HEK293 (cell line): ENCODE data around the gene UBE2G2.

ENCODE experiments used
- CTCF ChIA-PET: fragments of 350-600 bp; formaldehyde crosslinking; extraction: SDS; loops from one replicate; lab custom pipeline; 2021; ENCODE audit warnings: antibody characterized with exemption; lab: Yijun Ruan, JAX
- POLR2A ChIA-PET: fragments of 300-600 bp; formaldehyde crosslinking; extraction: SDS; loops from one replicate; lab custom pipeline; 2020; ENCODE audit warnings: antibody characterized with exemption, inconsistent platforms; lab: Yijun Ruan, JAX
- H3K27ac ChIP-seq: fragments of 200-500 bp; sonication (Bioruptor generic); 2 replicates; pipeline ENCODE4 v1.5.1; 2014; ENCODE audit warnings: low read depth, low read length, control low read depth, inconsistent platforms; ENCODE audit errors: extremely low read depth
- H3K36me3 ChIP-seq, 2 experiments: fragments of 200-500 bp in 1 of 2; sonication (Bioruptor generic) in 1 of 2; 1 replicate in 1 of 2; 2 replicates in 1 of 2; pipeline ENCODE4 v1.5.1; 2014 to 2017; ENCODE audit warnings: inconsistent platforms in 2 of 2, low read length in 2 of 2; ENCODE audit not compliant: control insufficient read depth in 2 of 2, insufficient read depth in 1 of 2
- H3K4me1 ChIP-seq: fragments of 200-500 bp; sonication (Bioruptor generic); 2 replicates; pipeline ENCODE4 v1.5.1; 2014; ENCODE audit warnings: mild to moderate bottlenecking, low read length, inconsistent platforms; ENCODE audit not compliant: control insufficient read depth, insufficient read depth
- H3K4me3 ChIP-seq: 2 replicates; pipeline ENCODE4 v1.5.1; 2011; ENCODE audit warnings: low read depth, mild to moderate bottlenecking, control low read depth, low read length, moderate library complexity
- H3K9me3 ChIP-seq: fragments of 200-500 bp; sonication (Bioruptor generic); 2 replicates; pipeline ENCODE4 v1.5.1; 2014; ENCODE audit warnings: low read depth, low read length, inconsistent platforms; ENCODE audit not compliant: control insufficient read depth, insufficient read depth
- BCL11B ChIP-seq: fragments of 450-650 bp; formaldehyde crosslinking; IDR thresholded peaks from 2 replicates; pipeline ENCODE4 v1.5.1; 2016; ENCODE audit warnings: low read depth, missing biosample characterization, missing genetic modification characterization
- GLIS1 ChIP-seq: fragments of 450-650 bp; formaldehyde crosslinking; IDR thresholded peaks from 2 replicates; pipeline ENCODE4 v1.5.1; 2016; ENCODE audit warnings: missing biosample characterization, missing genetic modification characterization
- ZBTB17 ChIP-seq: fragments of 450-650 bp; formaldehyde crosslinking; IDR thresholded peaks from 2 replicates; pipeline ENCODE4 v1.5.1; 2016; ENCODE audit warnings: missing biosample characterization, missing genetic modification characterization
- ZEB2 ChIP-seq: fragments of 450-650 bp; formaldehyde crosslinking; IDR thresholded peaks from 2 replicates; pipeline ENCODE4 v1.5.1; 2016; ENCODE audit warnings: missing biosample characterization, missing genetic modification characterization
- ZNF24 ChIP-seq: fragments of 450-650 bp; formaldehyde crosslinking; IDR thresholded peaks from 2 replicates; pipeline ENCODE4 v1.5.1; 2016; ENCODE audit warnings: missing biosample characterization, missing genetic modification characterization
- ZNF529 ChIP-seq: fragments of 450-650 bp; formaldehyde crosslinking; IDR thresholded peaks from 2 replicates; pipeline ENCODE4 v1.5.1; 2017; ENCODE audit warnings: missing genetic modification characterization, missing biosample characterization; ENCODE audit not compliant: insufficient replicate concordance
- ZNF623 ChIP-seq: fragments of 450-650 bp; formaldehyde crosslinking; IDR thresholded peaks from 2 replicates; pipeline ENCODE4 v1.5.1; 2016; ENCODE audit warnings: missing biosample characterization, missing genetic modification characterization
- ZNF658 ChIP-seq: fragments of 450-650 bp; formaldehyde crosslinking; IDR thresholded peaks from 2 replicates; pipeline ENCODE4; 2016; ENCODE audit warnings: missing biosample characterization, missing genetic modification characterization
- ZNF76 ChIP-seq: fragments of 450-650 bp; formaldehyde crosslinking; IDR thresholded peaks from 2 replicates; pipeline ENCODE4; 2016; ENCODE audit warnings: low read depth, missing biosample characterization, missing genetic modification characterization, borderline replicate concordance
- TF ChIP-seq, protein P1 (sequence below): fragments of 450-650 bp; formaldehyde crosslinking; conservative IDR thresholded peaks from 2 replicates; pipeline ENCODE4 v1.5.1; 2016; ENCODE audit warnings: low read depth, missing biosample characterization, missing genetic modification characterization
- TF ChIP-seq, protein P2 (sequence below): fragments of 450-650 bp; formaldehyde crosslinking; IDR thresholded peaks from 2 replicates; pipeline ENCODE4 v1.5.1; 2016; ENCODE audit warnings: missing biosample characterization, missing genetic modification characterization
- TF ChIP-seq, protein P3 (sequence below): IDR thresholded peaks from 2 replicates; pipeline ENCODE4 v1.6.1; 2011; ENCODE audit warnings: mild to moderate bottlenecking, low read depth, low read length, borderline replicate concordance

UBE2G2 gene

DNA sequence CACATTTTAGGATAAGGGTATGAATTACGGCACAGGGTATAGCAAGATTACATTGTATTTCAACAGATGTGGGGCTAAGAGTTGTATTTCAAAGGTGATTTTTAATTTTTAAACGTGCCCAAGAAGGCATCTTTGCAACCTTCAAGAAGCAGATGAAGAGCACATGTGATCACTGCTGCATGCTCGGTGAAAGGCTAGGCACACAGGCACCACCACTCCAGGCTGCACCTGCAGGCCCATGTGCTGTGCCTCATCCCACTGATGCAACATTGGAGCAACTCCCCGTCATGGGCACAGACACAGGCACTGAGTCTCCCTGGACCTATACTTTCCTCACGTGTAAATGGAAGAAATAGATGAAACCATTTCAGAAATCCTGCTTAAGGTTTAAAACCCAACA, 23.5 kb downstream of the UBE2G2 start:
- TF ChIP-seq GLIS1 (tag by site-specific recombination) (no peak), ZBTB17 (tag by site-specific recombination) (peak; percentile 55), ZNF76 (no peak)
- POLR2A ChIA-PET = no interaction called here
- Histone ChIP-seq H3K4me3 (no peak overlapping the region), H3K4me1 (no peaks in the 10 kb centered on the region), H3K27ac (no peak overlapping the region), H3K36me3 (peaks cover 24 to 60% of the 10 kb centered on the region in 2 experiments), H3K9me3 (no peaks in the 10 kb centered on the region)
- CTCF ChIA-PET = interaction anchor here (1.6 kb wide), 1 partner anchor 15 kb away, joined by 6 read pairs; no protein-coding TSS in a partner anchor

DNA sequence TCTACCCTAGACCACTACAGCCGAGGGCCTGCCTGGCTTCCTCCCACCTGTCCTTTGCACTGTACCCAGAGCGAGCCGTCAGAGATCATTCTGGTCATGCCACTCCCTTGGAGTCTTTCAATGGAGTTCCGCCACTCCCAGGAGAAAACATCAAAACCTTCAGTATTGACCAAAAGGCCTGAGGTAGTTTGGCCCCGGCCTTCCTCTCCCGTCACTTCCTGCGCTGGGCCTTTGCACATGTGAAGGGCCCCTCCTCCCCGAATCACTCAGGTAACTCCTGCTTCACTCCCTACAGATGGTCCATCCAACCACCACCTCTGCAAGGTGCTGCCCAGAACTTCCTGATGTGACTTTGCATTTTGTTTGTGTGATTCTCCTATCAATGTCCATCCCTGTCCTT, 26.6 kb downstream of the UBE2G2 start:
- peaks cover 19 to 78% of the 10 kb centered on the region in 2 experiments for H3K36me3 ChIP-seq
- H3K9me3 ChIP-seq = no peaks in the 10 kb centered on the region
- ChIA-PET POLR2A (no interaction called here), CTCF (interaction anchor here (1.7 to 2.1 kb wide), 2 partner anchors 14 to 18 kb away, joined by 5 to 12 read pairs; no protein-coding TSS in a partner anchor)
- H3K4me3 ChIP-seq = no peak overlapping the region
- no peak overlapping the region for H3K27ac ChIP-seq
- TF ChIP-seq, protein P1, sequence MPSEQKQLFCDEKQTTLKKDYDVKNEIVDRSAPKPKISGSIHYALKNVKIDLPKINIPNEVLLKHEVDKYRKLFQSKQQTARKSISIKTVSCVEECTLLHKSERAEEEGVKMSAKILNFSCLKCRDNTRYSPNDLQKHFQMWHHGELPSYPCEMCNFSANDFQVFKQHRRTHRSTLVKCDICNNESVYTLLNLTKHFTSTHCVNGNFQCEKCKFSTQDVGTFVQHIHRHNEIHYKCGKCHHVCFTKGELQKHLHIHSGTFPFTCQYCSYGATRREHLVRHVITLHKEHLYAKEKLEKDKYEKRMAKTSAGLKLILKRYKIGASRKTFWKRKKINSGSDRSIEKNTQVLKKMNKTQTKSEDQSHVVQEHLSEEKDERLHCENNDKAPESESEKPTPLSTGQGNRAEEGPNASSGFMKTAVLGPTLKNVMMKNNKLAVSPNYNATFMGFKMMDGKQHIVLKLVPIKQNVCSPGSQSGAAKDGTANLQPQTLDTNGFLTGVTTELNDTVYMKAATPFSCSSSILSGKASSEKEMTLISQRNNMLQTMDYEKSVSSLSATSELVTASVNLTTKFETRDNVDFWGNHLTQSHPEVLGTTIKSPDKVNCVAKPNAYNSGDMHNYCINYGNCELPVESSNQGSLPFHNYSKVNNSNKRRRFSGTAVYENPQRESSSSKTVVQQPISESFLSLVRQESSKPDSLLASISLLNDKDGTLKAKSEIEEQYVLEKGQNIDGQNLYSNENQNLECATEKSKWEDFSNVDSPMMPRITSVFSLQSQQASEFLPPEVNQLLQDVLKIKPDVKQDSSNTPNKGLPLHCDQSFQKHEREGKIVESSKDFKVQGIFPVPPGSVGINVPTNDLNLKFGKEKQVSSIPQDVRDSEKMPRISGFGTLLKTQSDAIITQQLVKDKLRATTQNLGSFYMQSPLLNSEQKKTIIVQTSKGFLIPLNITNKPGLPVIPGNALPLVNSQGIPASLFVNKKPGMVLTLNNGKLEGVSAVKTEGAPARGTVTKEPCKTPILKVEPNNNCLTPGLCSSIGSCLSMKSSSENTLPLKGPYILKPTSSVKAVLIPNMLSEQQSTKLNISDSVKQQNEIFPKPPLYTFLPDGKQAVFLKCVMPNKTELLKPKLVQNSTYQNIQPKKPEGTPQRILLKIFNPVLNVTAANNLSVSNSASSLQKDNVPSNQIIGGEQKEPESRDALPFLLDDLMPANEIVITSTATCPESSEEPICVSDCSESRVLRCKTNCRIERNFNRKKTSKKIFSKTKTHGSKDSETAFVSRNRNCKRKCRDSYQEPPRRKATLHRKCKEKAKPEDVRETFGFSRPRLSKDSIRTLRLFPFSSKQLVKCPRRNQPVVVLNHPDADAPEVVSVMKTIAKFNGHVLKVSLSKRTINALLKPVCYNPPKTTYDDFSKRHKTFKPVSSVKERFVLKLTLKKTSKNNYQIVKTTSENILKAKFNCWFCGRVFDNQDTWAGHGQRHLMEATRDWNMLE = no peak
- TF ChIP-seq, protein P2, sequence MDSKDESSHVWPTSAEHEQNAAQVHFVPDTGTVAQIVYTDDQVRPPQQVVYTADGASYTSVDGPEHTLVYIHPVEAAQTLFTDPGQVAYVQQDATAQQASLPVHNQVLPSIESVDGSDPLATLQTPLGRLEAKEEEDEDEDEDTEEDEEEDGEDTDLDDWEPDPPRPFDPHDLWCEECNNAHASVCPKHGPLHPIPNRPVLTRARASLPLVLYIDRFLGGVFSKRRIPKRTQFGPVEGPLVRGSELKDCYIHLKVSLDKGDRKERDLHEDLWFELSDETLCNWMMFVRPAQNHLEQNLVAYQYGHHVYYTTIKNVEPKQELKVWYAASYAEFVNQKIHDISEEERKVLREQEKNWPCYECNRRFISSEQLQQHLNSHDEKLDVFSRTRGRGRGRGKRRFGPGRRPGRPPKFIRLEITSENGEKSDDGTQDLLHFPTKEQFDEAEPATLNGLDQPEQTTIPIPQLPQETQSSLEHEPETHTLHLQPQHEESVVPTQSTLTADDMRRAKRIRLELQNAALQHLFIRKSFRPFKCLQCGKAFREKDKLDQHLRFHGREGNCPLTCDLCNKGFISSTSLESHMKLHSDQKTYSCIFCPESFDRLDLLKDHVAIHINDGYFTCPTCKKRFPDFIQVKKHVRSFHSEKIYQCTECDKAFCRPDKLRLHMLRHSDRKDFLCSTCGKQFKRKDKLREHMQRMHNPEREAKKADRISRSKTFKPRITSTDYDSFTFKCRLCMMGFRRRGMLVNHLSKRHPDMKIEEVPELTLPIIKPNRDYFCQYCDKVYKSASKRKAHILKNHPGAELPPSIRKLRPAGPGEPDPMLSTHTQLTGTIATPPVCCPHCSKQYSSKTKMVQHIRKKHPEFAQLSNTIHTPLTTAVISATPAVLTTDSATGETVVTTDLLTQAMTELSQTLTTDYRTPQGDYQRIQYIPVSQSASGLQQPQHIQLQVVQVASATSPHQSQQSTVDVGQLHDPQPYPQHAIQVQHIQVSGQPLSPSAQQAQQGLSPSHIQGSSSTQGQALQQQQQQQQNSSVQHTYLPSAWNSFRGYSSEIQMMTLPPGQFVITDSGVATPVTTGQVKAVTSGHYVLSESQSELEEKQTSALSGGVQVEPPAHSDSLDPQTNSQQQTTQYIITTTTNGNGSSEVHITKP (tag by site-specific recombination) = no peak
- TF ChIP-seq, protein P3, sequence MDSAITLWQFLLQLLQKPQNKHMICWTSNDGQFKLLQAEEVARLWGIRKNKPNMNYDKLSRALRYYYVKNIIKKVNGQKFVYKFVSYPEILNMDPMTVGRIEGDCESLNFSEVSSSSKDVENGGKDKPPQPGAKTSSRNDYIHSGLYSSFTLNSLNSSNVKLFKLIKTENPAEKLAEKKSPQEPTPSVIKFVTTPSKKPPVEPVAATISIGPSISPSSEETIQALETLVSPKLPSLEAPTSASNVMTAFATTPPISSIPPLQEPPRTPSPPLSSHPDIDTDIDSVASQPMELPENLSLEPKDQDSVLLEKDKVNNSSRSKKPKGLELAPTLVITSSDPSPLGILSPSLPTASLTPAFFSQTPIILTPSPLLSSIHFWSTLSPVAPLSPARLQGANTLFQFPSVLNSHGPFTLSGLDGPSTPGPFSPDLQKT = no peak
- TF ChIP-seq ZNF658 (no peak), ZNF623 (peak; percentile 62), BCL11B (tag by site-specific recombination) (no peak), ZNF24 (tag by site-specific recombination) (no peak), ZEB2 (tag by site-specific recombination) (no peak), ZNF529 (no peak)
- no peaks in the 10 kb centered on the region for H3K4me1 ChIP-seq
